Measurements from ENCODE around the gene TTLL11. TPM values are rescaled to one million over a fixed set of nuclear protein-coding genes. Genes with fewer than 3 reads are reported as not detected.

The TTLL11 gene
- total RNA-seq, 4 donors from 2014 or later: 9.1 to 14.6 (median 9.7) TPM

- no peak for DNase-seq (ENCODE audit: low spot score in 2 of 2)
- 61 to 71% methylated on average over 12 of the region's 12 CpGs for WGBS, 2 donors
- intact Hi-C loops (cut with DNase I; ENCODE audit: low total_unique reads): no loop called here
- H3K4me3 ChIP-seq (ENCODE audit: low read depth, poor library complexity, severe bottlenecking): no peak overlapping the region
- no peak for TF ChIP-seq POLR2A (IDR thresholded peaks at IDR 0.05)
- TF ChIP-seq, protein P1, sequence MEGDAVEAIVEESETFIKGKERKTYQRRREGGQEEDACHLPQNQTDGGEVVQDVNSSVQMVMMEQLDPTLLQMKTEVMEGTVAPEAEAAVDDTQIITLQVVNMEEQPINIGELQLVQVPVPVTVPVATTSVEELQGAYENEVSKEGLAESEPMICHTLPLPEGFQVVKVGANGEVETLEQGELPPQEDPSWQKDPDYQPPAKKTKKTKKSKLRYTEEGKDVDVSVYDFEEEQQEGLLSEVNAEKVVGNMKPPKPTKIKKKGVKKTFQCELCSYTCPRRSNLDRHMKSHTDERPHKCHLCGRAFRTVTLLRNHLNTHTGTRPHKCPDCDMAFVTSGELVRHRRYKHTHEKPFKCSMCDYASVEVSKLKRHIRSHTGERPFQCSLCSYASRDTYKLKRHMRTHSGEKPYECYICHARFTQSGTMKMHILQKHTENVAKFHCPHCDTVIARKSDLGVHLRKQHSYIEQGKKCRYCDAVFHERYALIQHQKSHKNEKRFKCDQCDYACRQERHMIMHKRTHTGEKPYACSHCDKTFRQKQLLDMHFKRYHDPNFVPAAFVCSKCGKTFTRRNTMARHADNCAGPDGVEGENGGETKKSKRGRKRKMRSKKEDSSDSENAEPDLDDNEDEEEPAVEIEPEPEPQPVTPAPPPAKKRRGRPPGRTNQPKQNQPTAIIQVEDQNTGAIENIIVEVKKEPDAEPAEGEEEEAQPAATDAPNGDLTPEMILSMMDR (IDR thresholded peaks at IDR 0.05): no peak
These were observed 22.3 kb upstream of the TTLL11 start for GRCh38 chr9:122115176-122116035.

- 27 to 47% methylated on average over 5 of the region's 5 CpGs for WGBS, 2 donors
- intact Hi-C loops (cut with DNase I; ENCODE audit: low total_unique reads): no loop called here
- no peak for DNase-seq (ENCODE audit: low spot score in 2 of 2)
- TF ChIP-seq POLR2A (IDR thresholded peaks at IDR 0.05): no peak
- TF ChIP-seq, protein P1 (IDR thresholded peaks at IDR 0.05): no peak
- H3K4me3 ChIP-seq (ENCODE audit: low read depth, poor library complexity, severe bottlenecking): no peak overlapping the region
These were observed 20.5 kb upstream of the TTLL11 start for GRCh38 chr9:122113574-122113973.

GRCh38 chr9:122112238-122112637 is 19.1 kb upstream of the TTLL11 start:
- WGBS, 2 donors: 79 to 82% methylated on average over 6 of the region's 6 CpGs
- no peak for DNase-seq (ENCODE audit: low spot score in 2 of 2)
- no peak overlapping the region for H3K4me3 ChIP-seq (ENCODE audit: low read depth, poor library complexity, severe bottlenecking)
- intact Hi-C loops (cut with DNase I; ENCODE audit: low total_unique reads): no loop called here
- no peak for TF ChIP-seq POLR2A (IDR thresholded peaks at IDR 0.05)
- TF ChIP-seq, protein P1 (IDR thresholded peaks at IDR 0.05): no peak

GRCh38 chr9:122111413-122112085 is 18.4 kb upstream of the TTLL11 start:
- TF ChIP-seq POLR2A (IDR thresholded peaks at IDR 0.05): no peak
- TF ChIP-seq, protein P1 (IDR thresholded peaks at IDR 0.05): no peak
- WGBS, 2 donors: 91 to 96% methylated on average over 6 to 9 of the region's 9 CpGs
- no peak overlapping the region for H3K4me3 ChIP-seq (ENCODE audit: low read depth, poor library complexity, severe bottlenecking)
- intact Hi-C loops (cut with DNase I; ENCODE audit: low total_unique reads): no loop called here
- DNase-seq (ENCODE audit: low spot score in 2 of 2): no peak

DNA sequence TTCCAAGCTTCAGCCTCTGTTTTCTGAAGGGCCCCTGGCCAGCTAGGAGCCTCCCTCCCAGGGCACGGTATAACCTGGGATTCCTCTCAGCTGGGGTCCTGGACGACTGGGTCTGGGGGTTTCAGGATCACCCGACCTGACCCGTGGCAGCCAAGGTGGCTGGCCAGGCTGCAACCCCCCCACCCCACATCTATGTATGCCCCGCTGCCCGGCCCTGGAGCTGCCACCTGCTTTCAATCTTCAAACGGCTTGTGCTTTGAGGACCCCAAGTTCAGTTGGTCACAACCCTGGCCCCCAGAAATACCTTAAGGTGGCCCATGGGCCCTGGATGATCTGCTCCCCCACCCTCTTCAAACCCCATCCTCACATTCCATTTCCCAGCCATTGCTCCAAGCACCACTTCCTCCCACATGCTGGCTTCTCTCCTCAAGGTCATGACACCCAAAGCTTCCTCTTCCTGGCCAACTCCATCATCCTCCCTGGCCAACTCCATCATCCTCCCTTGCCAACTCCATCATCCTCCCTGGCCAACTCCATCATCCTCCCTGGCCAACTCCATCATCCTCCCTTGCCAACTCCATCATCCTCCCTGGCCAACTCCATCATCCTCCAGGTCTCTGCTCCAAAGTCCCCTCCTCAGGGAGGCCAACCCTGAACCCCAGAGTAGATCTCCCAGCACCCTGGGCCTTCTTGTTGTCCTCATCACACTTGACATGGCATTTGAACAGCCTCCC is 17.2 kb upstream of the TTLL11 start:
- WGBS, 2 donors: 85 to 91% methylated on average over 7 of the region's 7 CpGs
- H3K4me3 ChIP-seq (ENCODE audit: low read depth, poor library complexity, severe bottlenecking): no peak overlapping the region
- no peak for DNase-seq (ENCODE audit: low spot score in 2 of 2)
- TF ChIP-seq POLR2A (IDR thresholded peaks at IDR 0.05): no peak
- TF ChIP-seq, protein P1 (IDR thresholded peaks at IDR 0.05): no peak
- intact Hi-C loops (cut with DNase I; ENCODE audit: low total_unique reads): no loop called here
